Skin epidermis (tissue), 12 donors: ENCODE results near the gene FBLN1.

Source experiments
- H3K27ac ChIP-seq, 21 experiments: fragments of 200-600 bp; sonication (generic) in 11 of 21; one replicate each; pipeline ENCODE4 v1.5.0; 2020; ENCODE audit warnings: mild to moderate bottlenecking in 3 of 21, inconsistent platforms in 2 of 21, moderate library complexity in 2 of 21
- H3K4me3 ChIP-seq, 7 experiments: fragments of 200-600 bp; sonication (generic) in 2 of 7; one replicate each; pipeline ENCODE4 v1.5.0; 2020; ENCODE audit warnings: inconsistent platforms in 2 of 7, mild to moderate bottlenecking in 2 of 7, moderate library complexity in 1 of 7

The FBLN1 gene

GRCh38 chr22:45642986-45643385 is 140.3 kb downstream of the FBLN1 start:
- Histone ChIP-seq H3K27ac (no peak overlapping the region), H3K4me3 (no peak overlapping the region)

GRCh38 chr22:45644714-45645113 is 142.0 kb downstream of the FBLN1 start:
- Histone ChIP-seq H3K4me3 (no peak overlapping the region), H3K27ac (no peak overlapping the region)

- no peak overlapping the region for H3K4me3 ChIP-seq
- H3K27ac ChIP-seq: no peak overlapping the region
These were observed 142.5 kb downstream of the FBLN1 start for GRCh38 chr22:45645150-45645525.

- Histone ChIP-seq H3K4me3 (no peak overlapping the region), H3K27ac (no peak overlapping the region)
These were observed 143.1 kb downstream of the FBLN1 start for GRCh38 chr22:45645526-45646414.

- no peak overlapping the region for H3K4me3 ChIP-seq
- no peak overlapping the region for H3K27ac ChIP-seq
These were observed 145.0 kb downstream of the FBLN1 start for GRCh38 chr22:45647532-45648225.

GRCh38 chr22:45648301-45649117 is 145.8 kb downstream of the FBLN1 start:
- Histone ChIP-seq H3K4me3 (no peak overlapping the region), H3K27ac (no peak overlapping the region)

GRCh38 chr22:45649809-45650208 is 147.1 kb downstream of the FBLN1 start:
- no peak overlapping the region for H3K27ac ChIP-seq

GRCh38 chr22:45650721-45651120 is 148.0 kb downstream of the FBLN1 start:
- no peak overlapping the region for H3K27ac ChIP-seq
- H3K4me3 ChIP-seq: no peak overlapping the region

More at GRCh38 chr22:45649809-45650208, 147.1 kb downstream of the FBLN1 start:
- no peak overlapping the region for H3K4me3 ChIP-seq
